Lower leg skin (tissue), 3 donors: Measurements from ENCODE around the gene PLEKHG7.

Experiments
- POLR2A ChIP-seq, 2 donors: fragments of 450-650 bp; IDR thresholded peaks; one replicate each; pipeline ENCODE4 v1.6.1; 2016 to 2017; ENCODE audit warnings: antibody characterized with exemption in 2 of 2, mild to moderate bottlenecking in 1 of 2, moderate library complexity in 1 of 2
- TF ChIP-seq, protein P1 (sequence below), 3 donors: fragments of 450-650 bp; IDR thresholded peaks; one replicate each; pipeline ENCODE4 v1.5.1; 2016; ENCODE audit warnings: antibody characterized with exemption in 3 of 3, mild to moderate bottlenecking in 3 of 3, moderate library complexity in 2 of 3

DNA sequence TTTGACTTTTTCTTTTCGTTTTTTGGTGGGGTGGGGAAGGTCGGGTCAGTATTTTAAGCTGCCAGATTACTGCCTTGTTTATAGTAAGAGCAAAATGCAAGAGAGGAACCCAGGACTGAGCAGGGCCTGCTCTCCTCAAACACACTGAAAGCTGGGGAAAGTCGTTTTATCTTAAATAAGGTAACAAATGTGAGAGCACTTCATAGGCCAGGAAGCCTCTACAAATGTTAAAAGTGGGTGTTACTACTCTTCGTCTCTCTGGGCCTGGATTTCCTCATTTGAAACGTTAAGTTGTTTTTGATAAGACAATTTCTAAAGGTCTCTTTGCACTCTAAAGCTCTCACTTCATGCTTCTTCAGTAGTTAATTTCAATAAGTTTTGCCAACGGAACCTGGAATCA lies 33.8 kb downstream of the PLEKHG7 start:
- TF ChIP-seq, protein P1, sequence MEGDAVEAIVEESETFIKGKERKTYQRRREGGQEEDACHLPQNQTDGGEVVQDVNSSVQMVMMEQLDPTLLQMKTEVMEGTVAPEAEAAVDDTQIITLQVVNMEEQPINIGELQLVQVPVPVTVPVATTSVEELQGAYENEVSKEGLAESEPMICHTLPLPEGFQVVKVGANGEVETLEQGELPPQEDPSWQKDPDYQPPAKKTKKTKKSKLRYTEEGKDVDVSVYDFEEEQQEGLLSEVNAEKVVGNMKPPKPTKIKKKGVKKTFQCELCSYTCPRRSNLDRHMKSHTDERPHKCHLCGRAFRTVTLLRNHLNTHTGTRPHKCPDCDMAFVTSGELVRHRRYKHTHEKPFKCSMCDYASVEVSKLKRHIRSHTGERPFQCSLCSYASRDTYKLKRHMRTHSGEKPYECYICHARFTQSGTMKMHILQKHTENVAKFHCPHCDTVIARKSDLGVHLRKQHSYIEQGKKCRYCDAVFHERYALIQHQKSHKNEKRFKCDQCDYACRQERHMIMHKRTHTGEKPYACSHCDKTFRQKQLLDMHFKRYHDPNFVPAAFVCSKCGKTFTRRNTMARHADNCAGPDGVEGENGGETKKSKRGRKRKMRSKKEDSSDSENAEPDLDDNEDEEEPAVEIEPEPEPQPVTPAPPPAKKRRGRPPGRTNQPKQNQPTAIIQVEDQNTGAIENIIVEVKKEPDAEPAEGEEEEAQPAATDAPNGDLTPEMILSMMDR (IDR thresholded peaks at IDR 0.05) = no peak
- TF ChIP-seq POLR2A (IDR thresholded peaks at IDR 0.05) = no peak
